ENCODE results near the gene HLA-C. TPM values are rescaled to one million over a fixed set of nuclear protein-coding genes. Genes with fewer than 3 reads are reported as not detected.
"Not testable (repeated sequence)": the region's sequence is repeated elsewhere in the genome, so short reads cannot be mapped to it uniquely, and the experiment has no call there.

Gene HLA-C
- total RNA-seq, 2 experiments from 2014 or later: 333 to 404 TPM

GRCh38 chr6:31285982-31286381 is 14.1 kb upstream of the HLA-C start:
- Histone ChIP-seq H3K9me2 (ENCODE audit: insufficient read depth, low read length) (no peaks in the 10 kb centered on the region), H4K20me1 (ENCODE audit: insufficient read depth, low read length) (no peaks in the 10 kb centered on the region), H3K36me3 (ENCODE audit: insufficient read depth, low read length) (no peaks in the 10 kb centered on the region), H3K9me3 (ENCODE audit: low read length) (0 out of 2 replicates have a peak, but pooled peaks cover 7% of the 10 kb centered on the region), H3K79me2 (ENCODE audit: insufficient read depth, low read depth, low read length) (no peaks in the 10 kb centered on the region), H3K4me2 (ENCODE audit: low read length) (no peak overlapping the region), H2AFZ (ENCODE audit: low read length) (no peak overlapping the region), H3K4me1 (ENCODE audit: insufficient read depth, low read length, poor library complexity, severe bottlenecking) (no peaks in the 10 kb centered on the region), H3K4me3 (ENCODE audit: low read depth, low read length, poor library complexity, severe bottlenecking) (no peak overlapping the region), H3K27ac (ENCODE audit: low read depth, low read length, poor library complexity, severe bottlenecking) (no peak overlapping the region)
- POLR2A ChIA-PET: interaction anchor here (0.7 to 1.1 kb wide), 2 partner anchors 9 to 607 kb away, joined by 3 to 4 read pairs; no protein-coding TSS in a partner anchor
- no peak for DNase-seq (ENCODE audit: low spot score)
- CTCF ChIA-PET (ENCODE audit: unreplicated experiment): no interaction called here
- no TSS peak for BruUV-seq (replicated peaks)
- intact Hi-C loops (cut with micrococcal nuclease; ENCODE audit: unreplicated experiment): no loop called here
- TF ChIP-seq EZH2phosphoT487 (IDR thresholded peaks at IDR 0.05; ENCODE audit: borderline replicate concordance, low read depth, low read length): no peak
- no peak for TF ChIP-seq CTCF (conservative IDR thresholded peaks at IDR 0.05; ENCODE audit: low read length)

GRCh38 chr6:31285486-31285885 is 13.6 kb upstream of the HLA-C start:
- Histone ChIP-seq H3K79me2 (ENCODE audit: insufficient read depth, low read depth, low read length) (no peaks in the 10 kb centered on the region), H3K9me3 (ENCODE audit: low read length) (0 out of 2 replicates have a peak, but pooled peaks cover 7% of the 10 kb centered on the region), H3K36me3 (ENCODE audit: insufficient read depth, low read length) (no peaks in the 10 kb centered on the region), H4K20me1 (ENCODE audit: insufficient read depth, low read length) (no peaks in the 10 kb centered on the region), H3K27ac (ENCODE audit: low read depth, low read length, poor library complexity, severe bottlenecking) (no peak overlapping the region), H3K4me3 (ENCODE audit: low read depth, low read length, poor library complexity, severe bottlenecking) (no peak overlapping the region), H2AFZ (ENCODE audit: low read length) (no peak overlapping the region), H3K4me1 (ENCODE audit: insufficient read depth, low read length, poor library complexity, severe bottlenecking) (no peaks in the 10 kb centered on the region), H3K4me2 (ENCODE audit: low read length) (no peak overlapping the region), H3K9me2 (ENCODE audit: insufficient read depth, low read length) (no peaks in the 10 kb centered on the region)
- no peak for DNase-seq (ENCODE audit: low spot score)
- ChIA-PET POLR2A (interaction anchor here (0.7 to 1.1 kb wide), 2 partner anchors 9 to 608 kb away, joined by 3 to 4 read pairs; no protein-coding TSS in a partner anchor), CTCF (ENCODE audit: unreplicated experiment) (no interaction called here)
- TF ChIP-seq CTCF (conservative IDR thresholded peaks at IDR 0.05; ENCODE audit: low read length) (no peak), EZH2phosphoT487 (IDR thresholded peaks at IDR 0.05; ENCODE audit: borderline replicate concordance, low read depth, low read length) (no peak)
- BruUV-seq (replicated peaks): no TSS peak
- intact Hi-C loops (cut with micrococcal nuclease; ENCODE audit: unreplicated experiment): no loop called here

GRCh38 chr6:31279647-31280046 is 7.8 kb upstream of the HLA-C start:
- H3K79me2 ChIP-seq (ENCODE audit: insufficient read depth, low read depth, low read length); H3K4me3 ChIP-seq (ENCODE audit: low read depth, low read length, poor library complexity, severe bottlenecking); H3K36me3 ChIP-seq (ENCODE audit: insufficient read depth, low read length); H3K9me3 ChIP-seq (ENCODE audit: low read length); intact Hi-C loops (cut with micrococcal nuclease; ENCODE audit: unreplicated experiment); H4K20me1 ChIP-seq (ENCODE audit: insufficient read depth, low read length); H3K9me2 ChIP-seq (ENCODE audit: insufficient read depth, low read length); DNase-seq (ENCODE audit: low spot score); BruUV-seq (replicated peaks); CTCF ChIA-PET (ENCODE audit: unreplicated experiment); H3K27ac ChIP-seq (ENCODE audit: low read depth, low read length, poor library complexity, severe bottlenecking); H2AFZ ChIP-seq (ENCODE audit: low read length); H3K4me2 ChIP-seq (ENCODE audit: low read length): not testable (repeated sequence)
- peaks cover 40% of the 10 kb centered on the region for H3K4me1 ChIP-seq (ENCODE audit: insufficient read depth, low read length, poor library complexity, severe bottlenecking)
- POLR2A ChIA-PET: interaction anchor here (0.6 kb wide), 1 partner anchor 10 kb away, joined by 3 read pairs; no protein-coding TSS in a partner anchor

Measured in OCI-LY7 (cell line).